Gastroesophageal sphincter (tissue), 3 donors: ENCODE measurements around the gene SPTBN2.

Source experiments
- CTCF ChIP-seq, 4 experiments: fragments of 200-600 bp in 2 of 4; fragments of 450-650 bp in 2 of 4; sonication (generic) in 1 of 4; IDR thresholded peaks; one replicate each; pipeline ENCODE4 v1.5.1; 2017 to 2019; ENCODE audit warnings: antibody characterized with exemption in 4 of 4, mild to moderate bottlenecking in 2 of 4, moderate library complexity in 2 of 4
- EP300 ChIP-seq: sonication (generic); formaldehyde crosslinking; IDR thresholded peaks from one replicate; pipeline ENCODE4 v1.6.1; 2017; ENCODE audit warnings: antibody characterized with exemption, mild to moderate bottlenecking
- POLR2A ChIP-seq, 2 donors: fragments of 450-650 bp; IDR thresholded peaks; one replicate each; pipeline ENCODE4 v1.6.1; 2017; ENCODE audit warnings: antibody characterized with exemption in 2 of 2, mild to moderate bottlenecking in 2 of 2, moderate library complexity in 1 of 2

GRCh38 chr11:66680966-66681645 is 47.9 kb downstream of the SPTBN2 start:
- TF ChIP-seq CTCF (IDR thresholded peaks at IDR 0.05), result no peak
- no peak for TF ChIP-seq POLR2A (IDR thresholded peaks at IDR 0.05)
- TF ChIP-seq EP300, result no peak
